Measurements from ENCODE around the gene NME5.
"Not testable (repeated sequence)": the region's sequence is repeated elsewhere in the genome, so short reads cannot be mapped to it uniquely, and the experiment has no call there.

NME5 gene

DNA sequence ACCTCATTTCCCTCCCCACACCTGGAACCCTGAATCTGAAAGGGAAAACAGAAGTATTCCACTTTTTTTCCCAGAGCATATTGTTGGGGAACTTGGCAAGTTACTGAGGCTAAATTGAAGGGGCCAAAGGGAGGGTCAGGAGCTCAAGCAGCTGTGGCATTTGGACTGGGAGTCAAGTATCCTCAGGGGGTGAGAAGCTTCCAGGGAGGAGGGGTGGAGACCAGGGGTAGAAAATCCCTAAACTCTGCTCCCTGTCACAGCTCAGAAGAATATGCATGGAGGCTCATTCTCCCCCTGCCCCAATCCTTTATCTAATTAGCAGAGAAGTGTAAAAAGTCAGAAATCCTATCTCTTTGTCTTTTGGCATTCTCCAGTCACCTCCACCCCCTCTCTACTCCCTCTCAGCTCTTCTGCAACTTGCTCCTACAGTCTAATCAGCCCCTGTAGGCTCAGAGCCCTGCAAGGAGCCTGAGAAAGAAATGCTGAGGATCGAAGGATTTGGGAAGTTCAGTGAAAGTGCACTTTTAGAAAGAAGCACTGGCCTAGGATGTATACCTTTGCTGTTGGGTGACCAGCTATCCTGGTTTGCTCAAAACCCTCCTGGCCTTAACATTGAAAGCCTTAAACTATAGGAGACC is 61.1 kb downstream of the NME5 start:
- DNase-seq (ENCODE audit: low read depth): no peak

DNA sequence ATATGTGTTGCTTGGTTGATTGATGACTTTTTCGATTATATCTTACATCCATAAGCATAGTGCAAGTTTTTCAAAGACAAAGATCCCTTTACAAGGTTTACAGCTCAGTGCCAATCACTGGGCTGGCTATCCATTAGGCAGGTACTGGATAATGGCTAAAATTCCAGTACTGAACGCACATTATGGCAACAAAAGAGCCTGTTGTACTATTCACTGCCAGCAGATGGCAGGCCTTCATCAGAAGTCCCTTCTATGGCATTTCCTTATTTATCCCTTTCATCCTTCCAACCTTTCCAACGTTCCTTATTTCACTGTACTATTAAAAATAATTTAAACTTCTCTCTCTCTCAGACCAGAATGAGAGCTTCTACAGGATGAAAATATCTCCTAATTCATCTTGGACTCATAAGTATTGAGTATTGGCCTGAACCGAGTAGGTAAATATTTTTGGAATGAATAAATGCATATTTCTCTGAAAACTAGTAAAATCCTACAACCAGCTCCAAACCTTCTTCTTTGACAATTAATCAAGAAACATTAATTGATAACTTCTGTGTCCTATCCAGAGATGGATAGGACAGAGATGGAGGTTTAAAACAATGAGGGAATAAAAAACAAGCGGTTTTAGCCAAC is 62.0 kb downstream of the NME5 start:
- DNase-seq (ENCODE audit: low read depth): peak; percentile 59

DNA sequence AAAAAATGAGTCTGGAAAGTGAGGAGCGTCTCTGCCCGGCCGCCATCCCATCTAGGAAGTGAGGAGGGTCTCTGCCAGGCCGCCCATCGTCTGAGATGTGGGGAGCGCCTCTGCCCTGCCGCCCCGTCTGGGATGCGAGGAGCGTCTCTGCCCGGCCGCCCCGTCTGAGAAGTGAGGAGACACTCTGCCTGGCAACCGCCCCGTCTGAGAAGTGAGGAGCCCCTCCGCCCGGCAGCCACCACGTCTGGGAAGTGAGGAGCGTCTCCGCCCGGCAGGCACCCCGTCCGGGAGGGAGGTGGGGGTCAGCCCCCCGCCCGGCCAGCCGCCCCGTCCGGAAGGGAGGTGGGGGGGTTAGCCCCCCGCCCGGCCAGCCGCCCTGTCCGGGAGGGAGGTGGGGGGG is 69.2 kb downstream of the NME5 start:
- not testable (repeated sequence) for DNase-seq (ENCODE audit: low read depth)

DNA sequence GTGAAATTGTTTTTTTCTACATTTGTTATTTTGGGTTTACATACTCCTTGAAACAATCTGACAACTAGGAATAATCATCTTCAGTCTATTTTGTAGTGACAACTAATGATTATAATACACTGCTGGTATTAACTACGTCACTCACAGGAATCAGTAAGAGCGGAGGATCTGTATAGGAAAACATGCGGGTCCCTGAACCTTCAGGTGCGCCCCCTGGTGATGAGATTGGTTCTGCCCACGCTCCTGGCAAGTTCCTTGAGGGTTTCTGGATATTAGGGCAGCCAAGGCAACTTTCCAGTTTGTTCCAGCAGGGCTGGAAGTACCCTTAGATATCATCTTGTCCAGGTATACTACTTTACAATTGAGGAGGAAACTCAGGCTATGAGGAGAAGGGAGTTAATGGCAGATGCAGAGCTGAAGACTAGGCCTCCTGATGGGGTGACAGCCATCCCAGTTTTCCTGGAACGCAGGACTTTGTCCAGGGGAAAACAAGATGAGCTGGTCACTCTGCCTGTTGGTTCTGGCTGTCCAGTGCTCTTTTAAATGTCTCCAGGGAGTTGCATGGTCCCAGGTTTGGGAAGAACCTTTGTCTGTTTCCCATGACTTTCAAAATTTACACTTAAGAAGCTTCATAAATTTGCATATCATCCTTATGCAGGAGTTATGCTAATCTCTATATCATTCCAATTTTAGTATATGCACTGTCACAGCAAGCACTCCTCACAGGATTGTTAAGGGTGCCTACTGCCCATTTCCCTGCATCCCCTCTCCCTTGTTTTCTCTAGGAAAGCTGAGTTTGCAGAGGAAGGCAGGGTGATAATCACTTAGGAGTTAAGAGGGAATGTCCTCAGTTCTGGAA is 70.3 kb downstream of the NME5 start:
- DNase-seq (ENCODE audit: low read depth): peak; percentile 80

- no peak for DNase-seq (ENCODE audit: low read depth)
These were observed 71.3 kb downstream of the NME5 start for GRCh38 chr5:138067945-138068344.
